HG03520 (cell line): ENCODE data around the gene SERBP1.
"Not testable (repeated sequence)": the region's sequence is repeated elsewhere in the genome, so short reads cannot be mapped to it uniquely, and the experiment has no call there.

ENCODE experiments used
- ATAC-seq: cut with Tn5 transposase; IDR thresholded peaks from one replicate; pipeline ENCODE4 v1.9.1; 2021; ENCODE audit warnings: mild to moderate bottlenecking, moderate library complexity; ENCODE audit not compliant: unreplicated experiment

Gene SERBP1

GRCh38 chr1:67408148-67408547, 22.1 kb downstream of the SERBP1 start:
- ATAC-seq: no peak

- ATAC-seq: no peak
These were observed 22.7 kb downstream of the SERBP1 start for GRCh38 chr1:67407498-67407897.

- ATAC-seq: no peak
These were observed 24.5 kb downstream of the SERBP1 start for GRCh38 chr1:67405473-67406245.

GRCh38 chr1:67404212-67404620, 26.0 kb downstream of the SERBP1 start:
- ATAC-seq: no peak

GRCh38 chr1:67401443-67401842, 28.8 kb downstream of the SERBP1 start:
- no peak for ATAC-seq

GRCh38 chr1:67400029-67400786, 30.0 kb downstream of the SERBP1 start:
- ATAC-seq: not testable (repeated sequence)

GRCh38 chr1:67399199-67399993, 30.8 kb downstream of the SERBP1 start:
- ATAC-seq: no peak

GRCh38 chr1:67394548-67394947, 35.7 kb downstream of the SERBP1 start:
- no peak for ATAC-seq

- ATAC-seq: no peak
These were observed 36.5 kb downstream of the SERBP1 start for GRCh38 chr1:67393737-67394136.

GRCh38 chr1:67393240-67393639, 37.0 kb downstream of the SERBP1 start:
- ATAC-seq: no peak

GRCh38 chr1:67390041-67390887, 39.9 kb downstream of the SERBP1 start:
- no peak for ATAC-seq

GRCh38 chr1:67383999-67384638, 46.1 kb downstream of the SERBP1 start:
- no peak for ATAC-seq

- no peak for ATAC-seq
These were observed 47.9 kb downstream of the SERBP1 start for GRCh38 chr1:67382292-67382691.

GRCh38 chr1:67381154-67381553, 49.0 kb downstream of the SERBP1 start:
- no peak for ATAC-seq

GRCh38 chr1:67377253-67377652, 52.9 kb downstream of the SERBP1 start:
- no peak for ATAC-seq

GRCh38 chr1:67376381-67376780, 53.8 kb downstream of the SERBP1 start:
- ATAC-seq: no peak

- no peak for ATAC-seq
These were observed 57.3 kb downstream of the SERBP1 start for GRCh38 chr1:67372898-67373297.

GRCh38 chr1:67372136-67372535, 58.1 kb downstream of the SERBP1 start:
- no peak for ATAC-seq

- ATAC-seq: no peak
These were observed 58.5 kb downstream of the SERBP1 start for GRCh38 chr1:67371681-67372080.

GRCh38 chr1:67371043-67371442, 59.2 kb downstream of the SERBP1 start:
- no peak for ATAC-seq
